Activated CD8-positive, alpha-beta memory T cell treated with anti-CD3 and anti-CD28 coated beads, Interleukin-2, amount 10 ng/mL, durations not matched to agents 7 days and 5 days (primary cell): ENCODE data around the gene TSC22D3. TPM values are rescaled to one million over a fixed set of nuclear protein-coding genes. Genes with fewer than 3 reads are reported as not detected.

Experiments
- ATAC-seq: fragments of 150-1000 bp; cut with Tn5 transposase; one replicate; pipeline ENCODE4 v1.10.0; 2021; ENCODE audit warnings: moderate library complexity
- CTCF ChIA-PET: fragments of 350-600 bp; sonication (Branson Sonifier 250); formaldehyde crosslinking; loops from one replicate; lab custom pipeline; 2021; ENCODE audit warnings: antibody characterized with exemption; lab: Charles Lee
- DNase-seq: peaks from one replicate; pipeline ENCODE4 v3.0.0-alpha.2; 2020
- H3K27ac Mint-ChIP-seq: one replicate; pipeline ENCODE4 v1.8.0; 2021; ENCODE audit warnings: mild to moderate bottlenecking, mixed read lengths
- H3K27me3 Mint-ChIP-seq: one replicate; pipeline ENCODE4 v1.8.0; 2021; ENCODE audit warnings: mixed read lengths
- H3K36me3 Mint-ChIP-seq: one replicate; pipeline ENCODE4 v1.8.0; 2021; ENCODE audit warnings: mild to moderate bottlenecking, mixed read lengths
- H3K4me1 Mint-ChIP-seq: one replicate; pipeline ENCODE4 v1.8.0; 2021; ENCODE audit warnings: mixed read lengths
- H3K4me3 Mint-ChIP-seq: one replicate; pipeline ENCODE4 v1.8.0; 2021; ENCODE audit warnings: mild to moderate bottlenecking, moderate library complexity, mixed read lengths
- H3K9me3 Mint-ChIP-seq: one replicate; pipeline ENCODE4 v1.8.0; 2022; ENCODE audit warnings: low read depth, mixed read lengths
- total RNA-seq, 2 experiments: library from RNA; stranded (reverse); gene quantifications; one replicate each; pipeline ENCODE4 v1.2.3, GENCODE V29; 2021

TSC22D3 gene
- total RNA-seq, 2 experiments from 2014 or later: 37.1 to 57.2 TPM

DNA sequence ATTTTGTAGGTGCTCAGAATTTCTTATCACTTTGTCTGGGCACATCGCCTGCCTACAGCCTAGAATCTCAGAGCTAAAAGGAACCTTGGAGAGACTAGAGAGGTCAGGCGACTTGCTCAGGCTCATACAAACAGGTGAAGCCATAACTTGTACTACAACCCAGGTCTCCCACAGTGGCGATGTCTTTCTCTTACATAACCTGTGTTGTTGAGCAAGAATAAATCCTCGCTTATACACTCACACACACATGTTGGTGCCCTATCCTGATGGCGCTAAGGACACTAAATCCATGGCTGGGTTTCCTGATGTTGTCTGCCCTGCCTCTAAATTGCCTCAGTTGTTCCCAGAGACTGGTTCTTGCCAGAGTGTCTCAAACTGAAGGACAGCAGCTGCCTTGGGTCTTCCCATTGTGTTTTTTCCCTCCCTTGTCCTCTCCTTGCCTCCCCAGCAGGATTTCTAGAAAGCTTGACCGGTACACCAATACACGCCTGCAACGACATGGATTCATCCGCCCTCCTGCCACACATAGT is 1.6 kb downstream of the TSC22D3 start:
- H3K4me3 Mint-ChIP-seq: no peak overlapping the region
- H3K4me1 Mint-ChIP-seq: peaks cover 13% of the 10 kb centered on the region
- no peaks in the 10 kb centered on the region for H3K9me3 Mint-ChIP-seq
- CTCF ChIA-PET: interaction anchor here (1.1 to 8.2 kb wide), 4 partner anchors 10 to 118 kb away, joined by 4 to 148 read pairs (median 52); no protein-coding TSS in a partner anchor
- ATAC-seq: no peak
- no peak for DNase-seq
- no peak overlapping the region for H3K27ac Mint-ChIP-seq
- no peaks in the 10 kb centered on the region for H3K36me3 Mint-ChIP-seq
- H3K27me3 Mint-ChIP-seq: peaks cover 3% of the 10 kb centered on the region

DNA sequence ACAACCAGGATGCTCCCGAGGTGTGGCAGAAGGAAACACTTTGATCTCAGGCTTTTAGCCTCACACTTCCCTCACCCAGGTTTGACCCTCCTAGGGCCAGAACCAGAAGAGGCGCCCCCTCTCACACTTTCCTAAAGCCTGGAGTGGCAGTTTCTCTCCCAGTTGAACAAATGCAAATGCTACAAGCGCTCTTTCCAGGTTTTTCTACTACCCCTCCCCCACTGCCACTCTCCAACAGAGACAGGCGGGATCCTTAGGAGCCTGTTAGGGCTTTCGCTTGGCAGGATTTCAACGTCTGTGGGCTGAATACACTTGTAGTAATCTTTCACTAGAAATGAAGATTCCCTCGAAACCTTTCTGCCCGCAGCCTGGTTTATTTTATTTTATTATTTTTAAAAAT is 2.4 kb downstream of the TSC22D3 start:
- CTCF ChIA-PET: interaction anchor here (8.2 kb wide), 1 partner anchor 117 kb away, joined by 148 read pairs; no protein-coding TSS in a partner anchor

DNA sequence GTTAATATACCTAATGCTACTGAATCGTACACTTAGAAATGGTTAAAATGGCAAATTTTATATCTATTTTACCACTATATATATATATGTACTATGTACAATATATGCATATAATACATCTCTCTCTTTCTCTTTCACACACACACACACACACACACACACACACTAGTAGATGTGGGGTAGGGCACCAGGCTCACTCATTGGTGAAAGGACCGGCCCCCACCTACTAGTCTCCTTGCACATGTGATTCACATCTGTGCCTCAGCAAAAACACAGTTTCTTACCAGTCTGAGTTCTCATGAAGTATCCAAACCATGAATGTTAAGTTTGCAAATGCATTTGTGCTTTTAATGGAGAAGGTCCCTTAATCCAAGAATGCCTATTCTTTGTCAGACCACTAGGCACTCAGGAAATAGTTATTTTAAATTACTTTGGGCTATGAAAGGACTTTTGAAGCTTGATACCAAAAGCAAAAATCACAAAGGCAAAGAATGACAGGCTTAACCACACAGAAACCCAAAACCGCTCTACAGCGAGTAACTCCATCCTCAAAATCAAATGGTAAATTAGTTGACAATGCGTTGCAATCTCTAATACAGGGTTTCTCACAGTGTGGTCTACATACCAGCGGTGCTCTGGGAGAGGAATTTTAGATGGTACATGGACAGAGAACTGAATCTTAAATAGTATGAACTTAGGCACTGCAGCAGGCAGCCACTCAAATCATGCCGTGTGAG is 5.8 kb downstream of the TSC22D3 start:
- DNase-seq (no peak), ATAC-seq (no peak)
- Mint-ChIP-seq H3K27ac (no peak overlapping the region), H3K4me3 (no peak overlapping the region), H3K36me3 (no peaks in the 10 kb centered on the region), H3K27me3 (peaks cover 3% of the 10 kb centered on the region), H3K9me3 (no peaks in the 10 kb centered on the region), H3K4me1 (peaks cover 6% of the 10 kb centered on the region)
- CTCF ChIA-PET: interaction anchor here (0.7 to 1.0 kb wide), 2 partner anchors 52 to 97 kb away, joined by 3 to 4 read pairs; no protein-coding TSS in a partner anchor

More for the DNA sequence above, 2.4 kb downstream of the TSC22D3 start:
- ATAC-seq: no peak
- DNase-seq: no peak
- H3K27ac Mint-ChIP-seq: no peak overlapping the region
- H3K36me3 Mint-ChIP-seq: no peaks in the 10 kb centered on the region
- H3K9me3 Mint-ChIP-seq: no peaks in the 10 kb centered on the region
- H3K27me3 Mint-ChIP-seq: peaks cover 3% of the 10 kb centered on the region
- peaks cover 13% of the 10 kb centered on the region for H3K4me1 Mint-ChIP-seq
- H3K4me3 Mint-ChIP-seq: no peak overlapping the region

DNA sequence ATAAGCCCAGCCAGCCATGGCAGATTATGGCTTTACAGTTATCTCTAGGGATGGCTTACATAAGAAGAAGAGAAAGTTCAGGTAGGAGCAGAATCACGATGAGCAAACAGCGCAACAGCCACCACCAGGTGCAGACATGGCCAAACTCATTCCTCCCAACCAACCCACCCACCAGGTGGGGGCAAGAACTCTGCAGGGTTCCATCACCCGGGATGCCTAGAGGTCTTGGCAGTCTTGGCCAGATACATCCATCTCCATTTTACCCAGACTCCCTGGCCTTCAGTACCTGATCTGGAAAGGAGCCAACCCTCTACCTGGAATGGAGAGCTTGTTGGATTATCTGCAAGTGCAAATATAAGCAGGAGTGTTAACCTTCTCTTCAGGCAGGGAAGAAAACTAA is 7.5 kb downstream of the TSC22D3 start:
- Mint-ChIP-seq H3K4me1 (peaks cover 6% of the 10 kb centered on the region), H3K27me3 (no peaks in the 10 kb centered on the region), H3K4me3 (no peak overlapping the region), H3K9me3 (no peaks in the 10 kb centered on the region), H3K27ac (no peak overlapping the region), H3K36me3 (no peaks in the 10 kb centered on the region)
- no peak for DNase-seq
- ATAC-seq: no peak
- CTCF ChIA-PET: no interaction called here

DNA sequence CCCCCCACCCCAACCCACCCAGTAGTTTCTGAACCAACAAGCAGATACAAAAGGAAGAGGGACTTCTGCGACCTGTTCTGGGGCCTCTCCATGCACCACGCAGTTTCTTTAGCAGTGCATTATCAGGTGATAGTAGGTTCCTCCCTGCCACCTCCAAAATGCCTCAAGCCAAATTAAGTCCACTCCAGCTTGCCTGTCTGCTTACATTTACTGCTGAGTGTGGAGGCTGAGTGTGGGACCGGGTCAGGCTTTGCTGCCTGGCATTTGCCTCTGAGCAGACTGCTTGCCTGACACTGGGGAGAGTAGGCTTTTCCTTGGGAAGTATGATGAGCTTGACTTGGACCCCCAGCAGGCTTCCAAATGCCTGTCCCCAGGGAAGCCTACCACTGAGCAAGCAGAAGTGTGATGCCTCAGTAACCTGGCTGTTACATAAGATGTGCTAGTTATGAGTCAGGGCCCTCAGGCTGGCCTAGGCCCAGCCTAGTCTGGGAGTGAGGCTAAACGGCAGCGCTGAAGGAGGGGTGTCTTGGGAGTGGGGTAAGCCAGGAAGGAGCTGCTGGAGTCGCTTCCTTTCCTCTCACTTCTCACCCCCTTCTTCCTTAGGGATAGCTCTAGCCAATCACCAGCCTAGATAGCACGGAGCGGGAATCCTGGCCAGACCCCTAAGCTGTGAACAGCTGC is 9.0 kb downstream of the TSC22D3 start:
- Mint-ChIP-seq H3K27ac (no peak overlapping the region), H3K36me3 (no peaks in the 10 kb centered on the region), H3K9me3 (no peaks in the 10 kb centered on the region), H3K4me3 (no peak overlapping the region), H3K4me1 (peaks cover 6% of the 10 kb centered on the region), H3K27me3 (no peaks in the 10 kb centered on the region)
- no peak for ATAC-seq
- no peak for DNase-seq
- CTCF ChIA-PET: interaction anchor here (1.6 kb wide), 2 partner anchors 9 to 94 kb away, joined by 4 to 5 read pairs; partner anchors contain the start of gene TSC22D3

DNA sequence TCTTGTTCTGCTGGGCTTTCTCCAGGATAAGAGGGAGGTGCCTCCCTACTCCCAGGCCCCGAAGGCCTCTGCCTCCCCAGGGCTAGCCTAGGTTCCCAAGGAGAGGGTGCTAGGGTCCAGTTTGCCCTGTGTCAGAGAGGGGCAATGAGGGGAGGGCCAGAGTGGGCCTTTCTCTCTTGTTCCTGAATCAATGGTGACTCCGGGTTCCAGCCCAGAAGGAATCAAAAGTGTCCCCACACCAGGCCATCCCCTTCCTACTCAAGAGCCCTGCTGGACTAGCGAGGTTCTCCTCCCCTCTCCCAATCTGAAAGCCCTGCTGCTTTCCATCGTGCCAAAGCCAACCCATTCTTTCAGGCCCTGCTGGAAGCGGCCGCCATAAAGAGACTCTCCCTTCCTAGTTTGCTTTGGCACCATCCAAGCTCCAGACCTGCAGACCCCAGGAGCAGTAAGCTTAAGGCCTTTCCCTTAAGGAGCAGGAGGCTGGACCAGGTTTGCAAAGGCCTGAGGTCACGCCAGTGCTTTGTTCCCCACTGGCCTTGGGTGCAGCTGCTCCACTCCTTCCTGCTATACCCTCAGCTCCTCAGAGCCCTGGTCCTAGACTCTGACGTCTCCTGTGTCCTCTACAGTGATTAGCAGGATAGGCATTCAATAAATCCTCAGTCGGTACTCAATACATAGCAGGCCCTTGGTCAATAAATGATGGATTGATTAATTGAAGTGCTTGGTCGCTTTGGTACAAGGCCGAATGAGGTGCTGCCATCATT is 10.6 kb downstream of the TSC22D3 start:
- H3K27ac Mint-ChIP-seq: no peak overlapping the region
- no peak overlapping the region for H3K4me3 Mint-ChIP-seq
- no peaks in the 10 kb centered on the region for H3K36me3 Mint-ChIP-seq

DNA sequence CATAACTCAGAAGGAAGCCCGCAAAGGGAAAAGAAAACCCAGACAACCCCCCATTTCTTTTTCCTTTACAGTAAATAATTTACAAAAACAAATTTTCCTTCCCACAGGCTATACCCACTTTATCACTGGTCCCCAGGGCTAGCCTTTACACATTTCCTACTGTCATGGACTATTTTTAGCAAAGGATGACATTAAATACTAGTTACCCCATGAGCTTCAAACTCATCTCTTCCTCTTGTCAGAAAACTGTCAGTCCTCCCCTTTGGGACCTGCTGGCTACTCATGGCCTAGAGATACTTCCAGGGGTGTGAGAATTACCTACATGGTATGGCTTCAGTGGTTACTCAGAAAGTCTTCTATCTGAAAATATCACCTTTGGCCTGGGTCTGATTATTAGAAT is 11.9 kb downstream of the TSC22D3 start:
- no peaks in the 10 kb centered on the region for H3K36me3 Mint-ChIP-seq
- no peaks in the 10 kb centered on the region for H3K9me3 Mint-ChIP-seq
- no peak overlapping the region for H3K27ac Mint-ChIP-seq
- H3K27me3 Mint-ChIP-seq: no peaks in the 10 kb centered on the region
- DNase-seq: no peak
- CTCF ChIA-PET: interaction anchor here (1.2 to 1.4 kb wide), 3 partner anchors 11 to 111 kb away, joined by 3 to 4 read pairs (median 3); no protein-coding TSS in a partner anchor
- ATAC-seq: no peak
- no peaks in the 10 kb centered on the region for H3K4me1 Mint-ChIP-seq
- no peak overlapping the region for H3K4me3 Mint-ChIP-seq

More for the DNA sequence above, 10.6 kb downstream of the TSC22D3 start:
- Mint-ChIP-seq H3K4me1 (peaks cover 5% of the 10 kb centered on the region), H3K27me3 (no peaks in the 10 kb centered on the region), H3K9me3 (no peaks in the 10 kb centered on the region)
- CTCF ChIA-PET: no interaction called here
- ATAC-seq (no peak), DNase-seq (no peak)

DNA sequence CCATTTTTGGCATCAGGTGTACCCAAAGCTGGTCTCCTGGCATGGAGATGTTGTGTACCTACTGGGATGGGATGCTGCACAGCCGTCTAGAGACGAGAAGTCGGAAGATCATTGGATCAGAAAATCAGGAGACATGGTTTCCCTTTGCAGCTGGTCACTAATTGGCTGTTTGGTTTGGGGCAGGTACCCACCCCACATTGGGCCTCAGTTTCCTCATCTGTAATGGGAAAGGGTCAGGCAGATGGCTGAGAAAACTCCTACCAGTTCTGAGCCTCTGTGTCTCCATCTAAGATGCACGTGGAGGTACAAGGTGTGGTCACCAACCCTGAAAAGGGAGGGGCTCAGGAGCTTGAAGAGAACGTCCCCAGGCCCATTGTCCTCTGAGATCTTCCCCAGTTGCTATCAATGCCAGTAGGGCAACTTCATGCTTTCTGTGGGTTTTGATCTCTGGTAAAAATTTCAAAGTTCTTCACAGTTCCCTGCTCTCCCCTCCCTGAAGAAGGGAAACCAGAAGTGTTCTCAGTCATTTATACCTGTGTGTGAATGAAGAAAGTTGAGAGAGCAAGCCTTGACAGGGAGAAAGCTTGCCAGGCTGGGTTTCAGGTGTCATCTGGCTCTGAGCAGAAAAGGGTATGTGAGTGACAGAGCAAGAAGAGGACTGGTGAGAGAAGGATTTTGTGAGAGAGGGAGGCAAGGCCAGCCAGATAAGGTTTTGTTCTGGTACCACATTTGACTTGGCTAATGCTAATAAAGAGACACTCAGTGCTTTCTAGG is 15.1 kb downstream of the TSC22D3 start:
- H3K36me3 Mint-ChIP-seq: no peaks in the 10 kb centered on the region
- ATAC-seq: no peak
- no peaks in the 10 kb centered on the region for H3K27me3 Mint-ChIP-seq
- no peak overlapping the region for H3K27ac Mint-ChIP-seq
- no peak overlapping the region for H3K4me3 Mint-ChIP-seq
- peaks cover 3% of the 10 kb centered on the region for H3K4me1 Mint-ChIP-seq
- H3K9me3 Mint-ChIP-seq: no peaks in the 10 kb centered on the region
- DNase-seq: no peak
- CTCF ChIA-PET: no interaction called here

DNA sequence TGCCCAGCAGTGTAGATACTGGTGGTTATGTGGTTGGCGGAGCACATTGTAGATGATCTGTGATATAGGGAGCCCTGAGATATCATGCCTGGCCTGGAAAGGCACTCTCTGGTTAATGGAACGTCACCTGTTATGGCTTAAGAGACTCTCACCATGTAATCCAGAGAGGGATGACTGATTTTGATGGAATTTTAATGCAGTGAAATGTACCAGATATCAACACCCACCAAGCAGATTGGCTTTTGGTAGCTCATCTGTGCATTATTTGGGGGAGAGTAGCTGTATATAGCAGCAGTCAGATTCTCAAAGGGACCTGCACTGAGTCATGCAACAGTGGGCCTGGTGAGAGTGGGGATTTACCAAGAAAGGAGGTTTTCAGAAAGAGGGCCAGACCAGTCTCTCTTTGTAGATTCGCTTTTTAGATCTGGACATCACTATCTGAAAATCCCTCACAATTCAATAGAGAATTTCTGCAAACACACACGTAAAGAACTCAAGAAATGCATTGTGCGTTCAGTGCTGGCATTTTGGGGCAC is 17.3 kb downstream of the TSC22D3 start:
- Mint-ChIP-seq H3K27ac (no peak overlapping the region), H3K27me3 (no peaks in the 10 kb centered on the region), H3K4me3 (no peak overlapping the region), H3K36me3 (no peaks in the 10 kb centered on the region), H3K9me3 (no peaks in the 10 kb centered on the region), H3K4me1 (peaks cover 7% of the 10 kb centered on the region)
- CTCF ChIA-PET: no interaction called here
- no peak for ATAC-seq
- DNase-seq: no peak

DNA sequence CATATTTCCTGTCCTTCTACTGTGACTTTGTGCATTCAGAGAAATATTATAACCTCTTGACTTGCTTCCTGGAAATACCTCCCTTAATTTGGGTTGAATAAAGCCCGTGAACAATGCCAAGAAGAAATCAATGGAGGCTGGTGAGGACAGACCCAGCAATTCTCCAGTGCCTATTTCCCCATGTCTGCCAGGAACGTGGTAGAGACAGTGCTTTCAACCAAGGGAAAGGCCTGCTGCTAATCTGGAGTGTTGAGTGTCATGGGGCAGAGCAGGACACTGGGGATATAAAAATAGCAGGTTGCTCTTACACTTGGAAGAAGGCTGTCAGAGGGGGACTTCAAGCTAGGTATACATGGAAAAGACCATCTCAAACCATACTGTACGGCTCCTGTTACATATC is 19.9 kb downstream of the TSC22D3 start:
- Mint-ChIP-seq H3K36me3 (no peaks in the 10 kb centered on the region), H3K4me3 (no peak overlapping the region)
- ATAC-seq: no peak

DNA sequence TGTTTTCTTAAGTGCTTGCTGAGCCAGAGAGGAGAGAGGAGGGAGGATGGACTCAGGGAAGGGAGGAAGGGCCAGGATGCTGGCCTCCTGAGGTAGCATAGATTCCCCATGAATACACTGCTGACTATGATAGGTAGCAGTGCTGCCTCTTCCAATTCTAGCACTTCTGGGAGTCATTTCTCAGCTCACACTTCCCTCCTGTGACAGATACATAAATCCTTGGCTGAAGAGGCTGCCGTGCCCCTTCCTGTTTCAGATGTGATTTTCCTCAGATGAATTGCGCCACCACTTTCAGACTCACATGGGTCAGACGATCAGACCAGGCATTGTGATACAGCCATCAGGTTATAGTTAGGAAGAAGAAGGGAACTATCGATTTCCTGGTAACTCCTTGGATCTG is 22.4 kb downstream of the TSC22D3 start:
- Mint-ChIP-seq H3K4me3 (no peak overlapping the region), H3K4me1 (peaks cover 7% of the 10 kb centered on the region), H3K9me3 (no peaks in the 10 kb centered on the region), H3K27ac (no peak overlapping the region), H3K36me3 (no peaks in the 10 kb centered on the region), H3K27me3 (no peaks in the 10 kb centered on the region)
- ATAC-seq: no peak
- DNase-seq: no peak
- CTCF ChIA-PET: interaction anchor here (2.1 kb wide), 1 partner anchor 36 kb away, joined by 5 read pairs; no protein-coding TSS in a partner anchor

More for the DNA sequence above, 19.9 kb downstream of the TSC22D3 start:
- Mint-ChIP-seq H3K4me1 (peaks cover 7% of the 10 kb centered on the region), H3K9me3 (no peaks in the 10 kb centered on the region), H3K27me3 (no peaks in the 10 kb centered on the region), H3K27ac (no peak overlapping the region)
- CTCF ChIA-PET: interaction anchor here (1.0 kb wide), 1 partner anchor 83 kb away, joined by 4 read pairs; no protein-coding TSS in a partner anchor
- DNase-seq: no peak

DNA sequence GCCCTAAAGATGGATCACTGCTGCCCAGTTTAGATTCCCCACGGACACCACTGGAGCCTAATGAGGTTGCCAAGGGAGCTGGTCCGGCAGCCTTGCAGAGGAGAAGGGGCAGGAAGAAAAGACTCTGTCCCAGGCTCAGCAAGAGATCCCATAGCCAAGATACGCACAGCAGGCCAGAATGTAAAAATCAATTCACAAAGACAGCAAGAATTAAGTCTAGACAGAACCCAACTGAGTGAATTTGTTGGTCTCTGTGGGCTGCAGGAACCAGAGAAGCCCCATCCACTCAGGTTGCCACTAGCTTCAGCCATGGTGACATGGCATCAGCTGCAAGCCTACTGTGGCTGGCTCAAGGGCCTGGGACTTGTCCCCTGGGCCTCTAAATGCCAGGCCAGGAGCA is 22.9 kb downstream of the TSC22D3 start:
- Mint-ChIP-seq H3K4me3 (no peak overlapping the region), H3K4me1 (peaks cover 7% of the 10 kb centered on the region), H3K27me3 (no peaks in the 10 kb centered on the region), H3K27ac (no peak overlapping the region), H3K9me3 (no peaks in the 10 kb centered on the region), H3K36me3 (no peaks in the 10 kb centered on the region)
- DNase-seq (no peak), ATAC-seq (no peak)
- CTCF ChIA-PET: no interaction called here
